HEK293 (cell line): ENCODE results near the gene OBSL1.
A peak's percentile ranks its signal among the peaks of the same experiment; 100 is the strongest.

Source experiments
- BCL11A ChIP-seq: fragments of 450-650 bp; formaldehyde crosslinking; IDR thresholded peaks from 2 replicates; pipeline ENCODE4 v1.5.1; 2016; ENCODE audit warnings: low read depth, missing biosample characterization, missing genetic modification characterization
- GFI1B ChIP-seq: fragments of 450-650 bp; formaldehyde crosslinking; IDR thresholded peaks from 2 replicates; pipeline ENCODE4 v1.5.1; 2016; ENCODE audit warnings: missing biosample characterization, missing genetic modification characterization
- KLF1 ChIP-seq: fragments of 450-650 bp; formaldehyde crosslinking; IDR thresholded peaks from 2 replicates; pipeline ENCODE4 v1.5.1; 2016; ENCODE audit warnings: missing biosample characterization, missing genetic modification characterization
- MYNN ChIP-seq: fragments of 450-650 bp; formaldehyde crosslinking; IDR thresholded peaks from 2 replicates; pipeline ENCODE4 v1.5.1; 2016; ENCODE audit warnings: missing biosample characterization, missing genetic modification characterization, borderline replicate concordance
- SCRT2 ChIP-seq: fragments of 450-650 bp; formaldehyde crosslinking; IDR thresholded peaks from 2 replicates; pipeline ENCODE4 v1.5.1; 2016; ENCODE audit warnings: missing biosample characterization, missing genetic modification characterization
- SP7 ChIP-seq: fragments of 450-650 bp; formaldehyde crosslinking; IDR thresholded peaks from 2 replicates; pipeline ENCODE4 v1.5.1; 2016; ENCODE audit warnings: missing biosample characterization, missing genetic modification characterization
- ZNF10 ChIP-seq: fragments of 450-650 bp; formaldehyde crosslinking; IDR thresholded peaks from 2 replicates; pipeline ENCODE4 v1.5.1; 2017; ENCODE audit warnings: missing biosample characterization, missing genetic modification characterization
- ZNF132 ChIP-seq: fragments of 450-650 bp; formaldehyde crosslinking; IDR thresholded peaks from 2 replicates; pipeline ENCODE4 v1.5.1; 2017; ENCODE audit warnings: missing biosample characterization, missing genetic modification characterization, borderline replicate concordance
- ZNF324 ChIP-seq: fragments of 450-650 bp; formaldehyde crosslinking; IDR thresholded peaks from 2 replicates; pipeline ENCODE4 v1.5.1; 2016; ENCODE audit warnings: missing biosample characterization, missing genetic modification characterization
- ZNF571 ChIP-seq: fragments of 450-650 bp; formaldehyde crosslinking; IDR thresholded peaks from 2 replicates; pipeline ENCODE4 v1.5.0; 2017; ENCODE audit warnings: missing biosample characterization, missing genetic modification characterization
- ZNF596 ChIP-seq: fragments of 450-650 bp; IDR thresholded peaks from 2 replicates; pipeline ENCODE4 v1.5.0; 2018; ENCODE audit warnings: missing biosample characterization, mild to moderate bottlenecking, missing genetic modification characterization, moderate library complexity
- ZNF629 ChIP-seq: fragments of 450-650 bp; formaldehyde crosslinking; IDR thresholded peaks from 2 replicates; pipeline ENCODE4 v1.5.1; 2017; ENCODE audit warnings: missing biosample characterization, missing genetic modification characterization
- ZNF792 ChIP-seq: fragments of 450-650 bp; formaldehyde crosslinking; IDR thresholded peaks from 2 replicates; pipeline ENCODE4 v1.5.1; 2016; ENCODE audit warnings: missing biosample characterization, missing genetic modification characterization
- ZNF843 ChIP-seq: fragments of 450-650 bp; formaldehyde crosslinking; IDR thresholded peaks from 2 replicates; pipeline ENCODE4 v1.5.1; 2016; ENCODE audit warnings: missing biosample characterization, missing genetic modification characterization
- ZSCAN23 ChIP-seq: fragments of 450-650 bp; formaldehyde crosslinking; IDR thresholded peaks from 2 replicates; pipeline ENCODE4 v1.5.1; 2016; ENCODE audit warnings: missing biosample characterization, missing genetic modification characterization
- TF ChIP-seq, protein P1 (sequence below): fragments of 450-650 bp; formaldehyde crosslinking; IDR thresholded peaks from 2 replicates; pipeline ENCODE4 v1.5.1; 2016; ENCODE audit warnings: missing biosample characterization, missing genetic modification characterization
- TF ChIP-seq, protein P2 (sequence below): fragments of 450-650 bp; formaldehyde crosslinking; IDR thresholded peaks from 2 replicates; pipeline ENCODE4 v1.5.1; 2016; ENCODE audit warnings: missing biosample characterization, missing genetic modification characterization
- TF ChIP-seq, protein P3 (sequence below): fragments of 450-650 bp; formaldehyde crosslinking; IDR thresholded peaks from 2 replicates; pipeline ENCODE4 v1.5.0; 2017; ENCODE audit warnings: missing biosample characterization, missing genetic modification characterization, borderline replicate concordance
- TF ChIP-seq, protein P4 (sequence below): fragments of 450-650 bp; formaldehyde crosslinking; conservative IDR thresholded peaks from 2 replicates; pipeline ENCODE4 v1.5.1; 2016; ENCODE audit warnings: low read depth, missing biosample characterization, missing genetic modification characterization
- TF ChIP-seq, protein P5 (sequence below): fragments of 450-650 bp; formaldehyde crosslinking; IDR thresholded peaks from 2 replicates; pipeline ENCODE4 v1.5.1; 2016; ENCODE audit warnings: missing biosample characterization, missing genetic modification characterization
- TF ChIP-seq, protein P6 (sequence below): fragments of 450-650 bp; formaldehyde crosslinking; IDR thresholded peaks from 2 replicates; pipeline ENCODE4; 2016; ENCODE audit warnings: missing biosample characterization, missing genetic modification characterization
- TF ChIP-seq, protein P7 (sequence below): fragments of 450-650 bp; formaldehyde crosslinking; IDR thresholded peaks from 2 replicates; pipeline ENCODE4 v1.5.1; 2017; ENCODE audit warnings: missing biosample characterization, missing genetic modification characterization

Gene OBSL1

DNA sequence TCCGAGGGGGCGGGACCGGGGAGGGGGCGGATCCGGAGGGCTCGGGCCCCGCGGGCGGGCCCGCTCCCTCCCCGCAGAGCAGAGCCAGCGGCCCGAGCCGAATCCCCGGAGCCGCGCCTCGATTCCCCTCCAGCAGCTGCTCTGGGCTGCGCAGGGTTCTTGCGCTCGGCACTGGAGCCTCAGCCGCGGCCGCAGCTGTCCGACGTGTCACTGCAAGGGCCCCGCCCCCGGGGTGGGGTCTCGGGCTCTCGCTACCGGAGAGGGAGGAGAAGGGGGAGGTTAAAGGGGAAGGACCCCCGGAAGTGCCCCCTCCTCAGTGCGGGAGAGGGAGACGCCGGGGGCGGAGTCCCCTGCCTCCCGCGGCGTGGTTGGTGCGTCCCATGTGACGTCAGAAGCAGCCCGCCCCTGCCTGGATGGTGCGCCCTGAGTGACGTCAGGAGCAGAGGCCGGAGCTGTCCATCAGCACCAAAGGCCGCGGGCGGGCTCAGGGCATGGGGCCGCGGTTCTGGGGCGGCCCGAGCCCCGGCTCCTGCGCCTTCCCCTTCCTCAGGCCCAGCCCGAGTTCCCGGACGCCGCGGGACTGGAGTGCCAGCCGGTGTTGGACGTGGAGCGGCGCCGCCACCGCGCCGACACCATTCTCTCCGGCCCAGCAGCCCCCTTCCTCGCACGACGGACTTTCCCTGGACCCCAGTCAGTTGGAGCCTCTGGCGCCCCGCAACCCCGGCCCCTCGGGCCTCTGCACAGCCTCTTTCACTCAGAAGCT, 27.6 kb downstream of the OBSL1 start, which contains the start of the genes CHPF and TMEM198 (continued):
- TF ChIP-seq, protein P1, sequence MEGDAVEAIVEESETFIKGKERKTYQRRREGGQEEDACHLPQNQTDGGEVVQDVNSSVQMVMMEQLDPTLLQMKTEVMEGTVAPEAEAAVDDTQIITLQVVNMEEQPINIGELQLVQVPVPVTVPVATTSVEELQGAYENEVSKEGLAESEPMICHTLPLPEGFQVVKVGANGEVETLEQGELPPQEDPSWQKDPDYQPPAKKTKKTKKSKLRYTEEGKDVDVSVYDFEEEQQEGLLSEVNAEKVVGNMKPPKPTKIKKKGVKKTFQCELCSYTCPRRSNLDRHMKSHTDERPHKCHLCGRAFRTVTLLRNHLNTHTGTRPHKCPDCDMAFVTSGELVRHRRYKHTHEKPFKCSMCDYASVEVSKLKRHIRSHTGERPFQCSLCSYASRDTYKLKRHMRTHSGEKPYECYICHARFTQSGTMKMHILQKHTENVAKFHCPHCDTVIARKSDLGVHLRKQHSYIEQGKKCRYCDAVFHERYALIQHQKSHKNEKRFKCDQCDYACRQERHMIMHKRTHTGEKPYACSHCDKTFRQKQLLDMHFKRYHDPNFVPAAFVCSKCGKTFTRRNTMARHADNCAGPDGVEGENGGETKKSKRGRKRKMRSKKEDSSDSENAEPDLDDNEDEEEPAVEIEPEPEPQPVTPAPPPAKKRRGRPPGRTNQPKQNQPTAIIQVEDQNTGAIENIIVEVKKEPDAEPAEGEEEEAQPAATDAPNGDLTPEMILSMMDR (tag by site-specific recombination), result no peak
- TF ChIP-seq ZNF843 (tag by site-specific recombination), result no peak
- TF ChIP-seq ZNF571, result no peak
- no peak for TF ChIP-seq ZNF596
- 0 out of 2 replicates have a peak, but pooled peaks have one; percentile 60 for TF ChIP-seq SP7 (tag by site-specific recombination)
- TF ChIP-seq GFI1B (tag by site-specific recombination), result no peak
- no peak for TF ChIP-seq ZSCAN23 (tag by site-specific recombination)
- TF ChIP-seq, protein P2, sequence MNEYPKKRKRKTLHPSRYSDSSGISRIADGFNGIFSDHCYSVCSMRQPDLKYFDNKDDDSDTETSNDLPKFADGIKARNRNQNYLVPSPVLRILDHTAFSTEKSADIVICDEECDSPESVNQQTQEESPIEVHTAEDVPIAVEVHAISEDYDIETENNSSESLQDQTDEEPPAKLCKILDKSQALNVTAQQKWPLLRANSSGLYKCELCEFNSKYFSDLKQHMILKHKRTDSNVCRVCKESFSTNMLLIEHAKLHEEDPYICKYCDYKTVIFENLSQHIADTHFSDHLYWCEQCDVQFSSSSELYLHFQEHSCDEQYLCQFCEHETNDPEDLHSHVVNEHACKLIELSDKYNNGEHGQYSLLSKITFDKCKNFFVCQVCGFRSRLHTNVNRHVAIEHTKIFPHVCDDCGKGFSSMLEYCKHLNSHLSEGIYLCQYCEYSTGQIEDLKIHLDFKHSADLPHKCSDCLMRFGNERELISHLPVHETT (tag by site-specific recombination), result no peak
- TF ChIP-seq ZNF132 (tag by site-specific recombination), result no peak
- no peak for TF ChIP-seq ZNF10 (tag by site-specific recombination)
- TF ChIP-seq, protein P3, sequence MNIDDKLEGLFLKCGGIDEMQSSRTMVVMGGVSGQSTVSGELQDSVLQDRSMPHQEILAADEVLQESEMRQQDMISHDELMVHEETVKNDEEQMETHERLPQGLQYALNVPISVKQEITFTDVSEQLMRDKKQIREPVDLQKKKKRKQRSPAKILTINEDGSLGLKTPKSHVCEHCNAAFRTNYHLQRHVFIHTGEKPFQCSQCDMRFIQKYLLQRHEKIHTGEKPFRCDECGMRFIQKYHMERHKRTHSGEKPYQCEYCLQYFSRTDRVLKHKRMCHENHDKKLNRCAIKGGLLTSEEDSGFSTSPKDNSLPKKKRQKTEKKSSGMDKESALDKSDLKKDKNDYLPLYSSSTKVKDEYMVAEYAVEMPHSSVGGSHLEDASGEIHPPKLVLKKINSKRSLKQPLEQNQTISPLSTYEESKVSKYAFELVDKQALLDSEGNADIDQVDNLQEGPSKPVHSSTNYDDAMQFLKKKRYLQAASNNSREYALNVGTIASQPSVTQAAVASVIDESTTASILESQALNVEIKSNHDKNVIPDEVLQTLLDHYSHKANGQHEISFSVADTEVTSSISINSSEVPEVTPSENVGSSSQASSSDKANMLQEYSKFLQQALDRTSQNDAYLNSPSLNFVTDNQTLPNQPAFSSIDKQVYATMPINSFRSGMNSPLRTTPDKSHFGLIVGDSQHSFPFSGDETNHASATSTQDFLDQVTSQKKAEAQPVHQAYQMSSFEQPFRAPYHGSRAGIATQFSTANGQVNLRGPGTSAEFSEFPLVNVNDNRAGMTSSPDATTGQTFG (tag by site-specific recombination), result no peak
- peak; percentile 32; the same call in 1 of the 2 replicates for TF ChIP-seq ZNF324 (tag by site-specific recombination)
- TF ChIP-seq ZNF629, result peak; percentile 99
- TF ChIP-seq, protein P4, sequence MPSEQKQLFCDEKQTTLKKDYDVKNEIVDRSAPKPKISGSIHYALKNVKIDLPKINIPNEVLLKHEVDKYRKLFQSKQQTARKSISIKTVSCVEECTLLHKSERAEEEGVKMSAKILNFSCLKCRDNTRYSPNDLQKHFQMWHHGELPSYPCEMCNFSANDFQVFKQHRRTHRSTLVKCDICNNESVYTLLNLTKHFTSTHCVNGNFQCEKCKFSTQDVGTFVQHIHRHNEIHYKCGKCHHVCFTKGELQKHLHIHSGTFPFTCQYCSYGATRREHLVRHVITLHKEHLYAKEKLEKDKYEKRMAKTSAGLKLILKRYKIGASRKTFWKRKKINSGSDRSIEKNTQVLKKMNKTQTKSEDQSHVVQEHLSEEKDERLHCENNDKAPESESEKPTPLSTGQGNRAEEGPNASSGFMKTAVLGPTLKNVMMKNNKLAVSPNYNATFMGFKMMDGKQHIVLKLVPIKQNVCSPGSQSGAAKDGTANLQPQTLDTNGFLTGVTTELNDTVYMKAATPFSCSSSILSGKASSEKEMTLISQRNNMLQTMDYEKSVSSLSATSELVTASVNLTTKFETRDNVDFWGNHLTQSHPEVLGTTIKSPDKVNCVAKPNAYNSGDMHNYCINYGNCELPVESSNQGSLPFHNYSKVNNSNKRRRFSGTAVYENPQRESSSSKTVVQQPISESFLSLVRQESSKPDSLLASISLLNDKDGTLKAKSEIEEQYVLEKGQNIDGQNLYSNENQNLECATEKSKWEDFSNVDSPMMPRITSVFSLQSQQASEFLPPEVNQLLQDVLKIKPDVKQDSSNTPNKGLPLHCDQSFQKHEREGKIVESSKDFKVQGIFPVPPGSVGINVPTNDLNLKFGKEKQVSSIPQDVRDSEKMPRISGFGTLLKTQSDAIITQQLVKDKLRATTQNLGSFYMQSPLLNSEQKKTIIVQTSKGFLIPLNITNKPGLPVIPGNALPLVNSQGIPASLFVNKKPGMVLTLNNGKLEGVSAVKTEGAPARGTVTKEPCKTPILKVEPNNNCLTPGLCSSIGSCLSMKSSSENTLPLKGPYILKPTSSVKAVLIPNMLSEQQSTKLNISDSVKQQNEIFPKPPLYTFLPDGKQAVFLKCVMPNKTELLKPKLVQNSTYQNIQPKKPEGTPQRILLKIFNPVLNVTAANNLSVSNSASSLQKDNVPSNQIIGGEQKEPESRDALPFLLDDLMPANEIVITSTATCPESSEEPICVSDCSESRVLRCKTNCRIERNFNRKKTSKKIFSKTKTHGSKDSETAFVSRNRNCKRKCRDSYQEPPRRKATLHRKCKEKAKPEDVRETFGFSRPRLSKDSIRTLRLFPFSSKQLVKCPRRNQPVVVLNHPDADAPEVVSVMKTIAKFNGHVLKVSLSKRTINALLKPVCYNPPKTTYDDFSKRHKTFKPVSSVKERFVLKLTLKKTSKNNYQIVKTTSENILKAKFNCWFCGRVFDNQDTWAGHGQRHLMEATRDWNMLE, result 0 out of 2 replicates have a peak, but pooled peaks have one; percentile 36
- TF ChIP-seq SCRT2, result no peak
- no peak for TF ChIP-seq ZNF792 (tag by site-specific recombination)
- TF ChIP-seq KLF1 (tag by site-specific recombination), result peak; percentile 66; the same call in 1 of the 2 replicates
- TF ChIP-seq BCL11A (tag by site-specific recombination), result peak; percentile 77; the same call in 1 of the 2 replicates
- TF ChIP-seq, protein P5, sequence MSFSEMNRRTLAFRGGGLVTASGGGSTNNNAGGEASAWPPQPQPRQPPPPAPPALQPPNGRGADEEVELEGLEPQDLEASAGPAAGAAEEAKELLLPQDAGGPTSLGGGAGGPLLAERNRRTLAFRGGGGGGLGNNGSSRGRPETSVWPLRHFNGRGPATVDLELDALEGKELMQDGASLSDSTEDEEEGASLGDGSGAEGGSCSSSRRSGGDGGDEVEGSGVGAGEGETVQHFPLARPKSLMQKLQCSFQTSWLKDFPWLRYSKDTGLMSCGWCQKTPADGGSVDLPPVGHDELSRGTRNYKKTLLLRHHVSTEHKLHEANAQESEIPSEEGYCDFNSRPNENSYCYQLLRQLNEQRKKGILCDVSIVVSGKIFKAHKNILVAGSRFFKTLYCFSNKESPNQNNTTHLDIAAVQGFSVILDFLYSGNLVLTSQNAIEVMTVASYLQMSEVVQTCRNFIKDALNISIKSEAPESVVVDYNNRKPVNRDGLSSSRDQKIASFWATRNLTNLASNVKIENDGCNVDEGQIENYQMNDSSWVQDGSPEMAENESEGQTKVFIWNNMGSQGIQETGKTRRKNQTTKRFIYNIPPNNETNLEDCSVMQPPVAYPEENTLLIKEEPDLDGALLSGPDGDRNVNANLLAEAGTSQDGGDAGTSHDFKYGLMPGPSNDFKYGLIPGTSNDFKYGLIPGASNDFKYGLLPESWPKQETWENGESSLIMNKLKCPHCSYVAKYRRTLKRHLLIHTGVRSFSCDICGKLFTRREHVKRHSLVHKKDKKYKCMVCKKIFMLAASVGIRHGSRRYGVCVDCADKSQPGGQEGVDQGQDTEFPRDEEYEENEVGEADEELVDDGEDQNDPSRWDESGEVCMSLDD (tag by site-specific recombination), result 0 out of 2 replicates have a peak, but pooled peaks have one; percentile 31
- TF ChIP-seq, protein P6, sequence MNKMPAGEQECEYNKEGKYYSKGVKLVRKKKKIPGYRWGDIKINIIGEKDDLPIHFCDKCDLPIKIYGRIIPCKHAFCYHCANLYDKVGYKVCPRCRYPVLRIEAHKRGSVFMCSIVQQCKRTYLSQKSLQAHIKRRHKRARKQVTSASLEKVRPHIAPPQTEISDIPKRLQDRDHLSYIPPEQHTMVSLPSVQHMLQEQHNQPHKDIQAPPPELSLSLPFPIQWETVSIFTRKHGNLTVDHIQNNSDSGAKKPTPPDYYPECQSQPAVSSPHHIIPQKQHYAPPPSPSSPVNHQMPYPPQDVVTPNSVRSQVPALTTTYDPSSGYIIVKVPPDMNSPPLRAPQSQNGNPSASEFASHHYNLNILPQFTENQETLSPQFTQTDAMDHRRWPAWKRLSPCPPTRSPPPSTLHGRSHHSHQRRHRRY (tag by site-specific recombination), result no peak
- TF ChIP-seq, protein P7, sequence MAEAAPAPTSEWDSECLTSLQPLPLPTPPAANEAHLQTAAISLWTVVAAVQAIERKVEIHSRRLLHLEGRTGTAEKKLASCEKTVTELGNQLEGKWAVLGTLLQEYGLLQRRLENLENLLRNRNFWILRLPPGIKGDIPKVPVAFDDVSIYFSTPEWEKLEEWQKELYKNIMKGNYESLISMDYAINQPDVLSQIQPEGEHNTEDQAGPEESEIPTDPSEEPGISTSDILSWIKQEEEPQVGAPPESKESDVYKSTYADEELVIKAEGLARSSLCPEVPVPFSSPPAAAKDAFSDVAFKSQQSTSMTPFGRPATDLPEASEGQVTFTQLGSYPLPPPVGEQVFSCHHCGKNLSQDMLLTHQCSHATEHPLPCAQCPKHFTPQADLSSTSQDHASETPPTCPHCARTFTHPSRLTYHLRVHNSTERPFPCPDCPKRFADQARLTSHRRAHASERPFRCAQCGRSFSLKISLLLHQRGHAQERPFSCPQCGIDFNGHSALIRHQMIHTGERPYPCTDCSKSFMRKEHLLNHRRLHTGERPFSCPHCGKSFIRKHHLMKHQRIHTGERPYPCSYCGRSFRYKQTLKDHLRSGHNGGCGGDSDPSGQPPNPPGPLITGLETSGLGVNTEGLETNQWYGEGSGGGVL (tag by site-specific recombination), result peak; percentile 98
- TF ChIP-seq MYNN, result no peak
